Activated naive CD4-positive, alpha-beta T cell treated with anti-CD3 and anti-CD28 coated beads, Interleukin-2, amount 10 ng/mL, durations not matched to agents 7 days and 5 days (primary cell): Measurements from ENCODE around the gene KCTD4.

ENCODE experiments used
- CTCF ChIA-PET: fragments of 350-600 bp; sonication (Branson Sonifier 250); formaldehyde crosslinking; loops from one replicate; lab custom pipeline; 2021; ENCODE audit warnings: antibody characterized with exemption; lab: Charles Lee
- DNase-seq: peaks from one replicate; pipeline ENCODE4 v3.0.0-alpha.2; 2020
- H3K27ac Mint-ChIP-seq: one replicate; pipeline ENCODE4 v1.8.0; 2021; ENCODE audit warnings: mild to moderate bottlenecking, moderate library complexity, mixed read lengths
- H3K27me3 Mint-ChIP-seq: one replicate; pipeline ENCODE4 v1.8.0; 2021; ENCODE audit warnings: mild to moderate bottlenecking, mixed read lengths
- H3K36me3 Mint-ChIP-seq: one replicate; pipeline ENCODE4 v1.8.0; 2021; ENCODE audit warnings: mixed read lengths
- H3K4me1 Mint-ChIP-seq: one replicate; pipeline ENCODE4 v1.8.0; 2021; ENCODE audit warnings: mixed read lengths
- H3K4me3 Mint-ChIP-seq: one replicate; pipeline ENCODE4 v1.8.0; 2021; ENCODE audit warnings: mild to moderate bottlenecking, moderate library complexity, mixed read lengths
- H3K9me3 Mint-ChIP-seq: one replicate; pipeline ENCODE4 v1.8.0; 2021; ENCODE audit warnings: mixed read lengths

KCTD4 gene

DNA sequence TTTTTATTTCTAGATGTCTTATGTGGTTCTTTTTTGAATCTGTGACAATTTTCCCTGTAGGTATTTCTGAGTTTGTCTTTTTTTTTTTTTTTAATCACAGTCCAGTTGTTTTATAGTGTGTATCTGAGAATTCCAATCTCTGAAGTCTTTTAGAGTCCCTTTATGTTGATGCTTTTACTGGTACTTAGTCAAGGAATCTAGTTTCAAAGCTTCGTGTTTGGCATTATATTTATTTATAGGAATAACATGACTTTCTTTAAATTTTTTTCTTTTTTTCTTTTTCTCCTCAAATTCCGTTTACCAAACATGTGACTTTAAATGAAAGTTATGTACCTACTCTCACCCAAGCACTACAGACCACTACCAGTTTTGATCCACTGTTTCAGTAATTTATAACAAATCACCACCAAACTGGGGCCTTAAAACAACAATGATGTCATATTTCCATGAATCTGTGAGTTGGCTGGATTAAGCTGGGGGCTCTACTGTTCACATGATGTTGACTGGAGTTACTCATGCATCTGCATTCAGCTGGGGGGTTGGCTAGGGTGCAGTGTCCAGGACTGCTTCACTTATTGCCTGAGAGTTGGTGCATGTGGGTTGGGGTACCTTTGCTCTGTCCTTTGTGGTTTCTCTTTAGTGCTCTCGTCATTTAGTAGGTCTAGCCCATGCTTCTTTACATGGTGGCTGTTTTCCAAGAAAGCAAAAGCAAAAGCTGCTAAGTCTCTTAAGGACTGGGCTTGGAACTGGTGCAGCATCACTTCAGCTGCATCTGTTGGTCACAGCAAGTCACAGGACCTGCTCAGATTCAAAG lies 22.3 kb downstream of the KCTD4 start:
- H3K36me3 Mint-ChIP-seq, result peaks cover 16% of the 10 kb centered on the region
- H3K9me3 Mint-ChIP-seq, result no peaks in the 10 kb centered on the region
- H3K4me3 Mint-ChIP-seq, result no peak overlapping the region
- no peaks in the 10 kb centered on the region for H3K27me3 Mint-ChIP-seq
- CTCF ChIA-PET, result interaction anchor here (0.6 kb wide), 1 partner anchor 18 kb away, joined by 3 read pairs; no protein-coding TSS in a partner anchor
- H3K4me1 Mint-ChIP-seq, result peaks cover 24% of the 10 kb centered on the region
- DNase-seq, result no peak
- no peak overlapping the region for H3K27ac Mint-ChIP-seq

DNA sequence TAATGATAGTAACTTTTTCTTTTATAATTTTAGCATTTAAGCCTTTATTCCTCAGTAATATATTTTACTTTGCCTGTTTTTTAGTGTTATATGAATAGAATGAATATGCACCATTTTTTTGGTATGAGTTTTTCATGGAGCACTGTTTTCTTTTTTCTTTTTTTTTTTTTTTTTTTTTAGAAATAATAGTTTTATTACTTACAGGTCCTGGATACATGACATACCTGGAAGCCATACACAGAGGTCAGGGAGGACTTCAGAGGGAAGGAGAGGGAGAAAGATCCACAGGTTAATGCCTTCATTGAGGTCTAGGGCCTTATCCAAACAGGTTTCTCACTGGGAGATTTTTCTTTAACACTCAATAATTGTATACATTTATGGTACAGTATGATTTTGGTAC lies 26.4 kb downstream of the KCTD4 start:
- H3K36me3 Mint-ChIP-seq, result peaks cover 21% of the 10 kb centered on the region
- H3K27ac Mint-ChIP-seq, result no peak overlapping the region
- H3K4me1 Mint-ChIP-seq, result peaks cover 10% of the 10 kb centered on the region
- no peak overlapping the region for H3K4me3 Mint-ChIP-seq
- no peaks in the 10 kb centered on the region for H3K9me3 Mint-ChIP-seq
- H3K27me3 Mint-ChIP-seq, result no peaks in the 10 kb centered on the region
- no peak for DNase-seq
- CTCF ChIA-PET, result no interaction called here

GRCh38 chr13:45168555-45168930 lies 32.3 kb downstream of the KCTD4 start:
- H3K36me3 Mint-ChIP-seq, result peaks cover 17% of the 10 kb centered on the region
- CTCF ChIA-PET, result no interaction called here
- no peak overlapping the region for H3K27ac Mint-ChIP-seq
- no peaks in the 10 kb centered on the region for H3K27me3 Mint-ChIP-seq
- DNase-seq, result no peak
- no peaks in the 10 kb centered on the region for H3K9me3 Mint-ChIP-seq
- H3K4me3 Mint-ChIP-seq, result no peak overlapping the region
- H3K4me1 Mint-ChIP-seq, result no peaks in the 10 kb centered on the region

DNA sequence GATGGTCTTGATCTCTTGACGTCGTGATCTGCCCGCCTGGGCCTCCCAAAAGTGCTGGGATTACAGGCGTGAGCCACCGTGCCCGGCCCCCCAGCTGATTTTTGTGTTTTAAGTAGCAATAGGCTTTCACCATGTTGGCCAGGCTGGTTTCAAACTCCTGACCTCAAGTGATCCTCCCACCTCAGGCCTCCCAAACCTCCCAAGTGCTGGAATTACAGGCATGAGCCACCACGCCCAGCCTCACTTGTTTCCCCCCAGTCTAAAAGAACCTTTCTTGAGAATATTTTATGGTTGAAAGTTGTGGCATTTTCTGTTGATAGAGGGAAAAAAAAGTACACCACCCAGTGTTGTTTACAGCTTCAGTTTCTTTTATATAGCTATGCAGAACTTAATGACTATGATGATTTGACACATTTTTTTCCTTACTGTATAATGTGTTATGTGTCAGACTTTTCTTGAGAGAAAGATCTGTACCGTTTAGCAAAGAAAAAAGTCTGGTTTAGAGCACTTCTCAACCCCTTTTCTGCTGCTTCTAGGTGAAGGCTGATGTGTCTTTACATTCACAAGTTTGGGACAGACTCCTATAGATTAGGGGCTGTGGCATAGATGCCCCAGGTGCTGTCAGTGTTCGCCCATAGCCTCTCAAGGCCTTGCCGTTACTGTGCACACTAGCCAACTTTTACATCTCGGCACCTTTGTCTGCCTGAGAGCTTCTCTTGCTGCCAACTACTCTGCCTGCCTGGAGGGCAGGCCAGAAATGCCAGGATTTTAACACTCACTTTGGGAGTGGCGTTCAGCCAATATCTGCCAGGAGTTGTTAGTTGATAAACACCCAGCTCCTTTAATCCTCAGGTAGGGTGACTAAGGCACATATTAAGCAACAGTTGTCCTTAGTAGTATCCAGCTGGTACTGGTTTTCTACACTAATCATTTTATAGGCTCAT lies 33.0 kb downstream of the KCTD4 start:
- Mint-ChIP-seq H3K36me3 (peaks cover 14% of the 10 kb centered on the region), H3K4me3 (no peak overlapping the region), H3K27me3 (no peaks in the 10 kb centered on the region), H3K27ac (no peak overlapping the region), H3K9me3 (no peaks in the 10 kb centered on the region), H3K4me1 (no peaks in the 10 kb centered on the region)
- DNase-seq, result no peak
- CTCF ChIA-PET, result interaction anchor here (0.7 kb wide), 1 partner anchor 184 kb away, joined by 3 read pairs; no protein-coding TSS in a partner anchor

DNA sequence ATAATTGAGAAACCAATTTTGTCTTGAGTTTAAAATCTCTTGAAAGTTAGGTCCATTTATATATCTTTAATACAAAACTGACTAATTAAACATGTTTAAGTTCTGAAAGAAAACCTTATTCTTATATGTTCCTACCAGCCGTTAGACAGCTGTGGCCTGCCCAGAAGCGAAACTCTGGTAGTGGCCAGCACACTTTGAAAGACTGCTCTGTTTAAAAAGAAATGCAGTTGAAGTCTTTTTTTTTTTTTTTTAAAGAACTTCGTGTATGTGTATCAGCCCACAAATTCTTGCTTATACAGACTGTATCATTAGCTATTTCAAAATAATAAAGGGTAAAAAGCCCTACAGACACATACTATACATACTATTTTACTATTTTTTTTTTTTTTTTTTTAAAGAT lies 34.0 kb downstream of the KCTD4 start:
- no peaks in the 10 kb centered on the region for H3K27me3 Mint-ChIP-seq

DNA sequence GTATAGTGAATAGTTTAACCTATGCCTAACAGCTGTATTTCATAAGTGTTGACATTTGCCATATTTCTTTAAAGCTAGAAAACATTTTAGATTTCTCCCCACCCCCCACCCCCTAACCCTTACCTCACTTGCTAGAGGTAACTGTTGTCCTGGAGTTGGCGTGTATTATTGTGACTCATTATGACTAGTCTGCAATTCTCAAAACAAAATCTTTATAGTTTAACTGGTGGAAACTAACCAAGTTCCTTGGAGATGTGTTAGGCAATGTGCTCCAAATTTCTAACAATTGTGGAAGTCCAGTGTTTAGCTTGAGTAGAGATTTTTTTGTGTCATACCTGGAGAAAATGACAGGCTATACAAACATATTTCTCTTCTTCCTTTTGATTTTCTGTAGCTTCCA lies 38.0 kb downstream of the KCTD4 start:
- Mint-ChIP-seq H3K9me3 (no peaks in the 10 kb centered on the region), H3K4me1 (no peaks in the 10 kb centered on the region), H3K27me3 (no peaks in the 10 kb centered on the region), H3K36me3 (peaks cover 29% of the 10 kb centered on the region), H3K4me3 (no peak overlapping the region), H3K27ac (no peak overlapping the region)
- DNase-seq, result no peak
- CTCF ChIA-PET, result interaction anchor here (0.9 kb wide), 1 partner anchor 118 kb away, joined by 3 read pairs; no protein-coding TSS in a partner anchor

More for the DNA sequence above, 34.0 kb downstream of the KCTD4 start:
- Mint-ChIP-seq H3K4me1 (no peaks in the 10 kb centered on the region), H3K27ac (no peak overlapping the region), H3K4me3 (no peak overlapping the region), H3K9me3 (no peaks in the 10 kb centered on the region), H3K36me3 (peaks cover 11% of the 10 kb centered on the region)
- DNase-seq, result no peak
- CTCF ChIA-PET, result interaction anchor here (0.7 kb wide), 1 partner anchor 183 kb away, joined by 3 read pairs; no protein-coding TSS in a partner anchor

GRCh38 chr13:45162194-45162593 lies 38.7 kb downstream of the KCTD4 start:
- peaks cover 32% of the 10 kb centered on the region for H3K36me3 Mint-ChIP-seq
- CTCF ChIA-PET, result interaction anchor here (0.9 kb wide), 1 partner anchor 119 kb away, joined by 3 read pairs; no protein-coding TSS in a partner anchor
- no peak overlapping the region for H3K27ac Mint-ChIP-seq
- no peaks in the 10 kb centered on the region for H3K27me3 Mint-ChIP-seq
- DNase-seq, result no peak
- H3K4me1 Mint-ChIP-seq, result no peaks in the 10 kb centered on the region
- H3K4me3 Mint-ChIP-seq, result no peak overlapping the region
- no peaks in the 10 kb centered on the region for H3K9me3 Mint-ChIP-seq

- Mint-ChIP-seq H3K4me1 (no peaks in the 10 kb centered on the region), H3K9me3 (no peaks in the 10 kb centered on the region), H3K27ac (no peak overlapping the region), H3K36me3 (peaks cover 46% of the 10 kb centered on the region), H3K27me3 (no peaks in the 10 kb centered on the region), H3K4me3 (no peak overlapping the region)
- no peak for DNase-seq
- CTCF ChIA-PET, result no interaction called here
These were observed 44.1 kb downstream of the KCTD4 start for GRCh38 chr13:45156565-45157361.

GRCh38 chr13:45149964-45150363 lies 50.9 kb downstream of the KCTD4 start:
- Mint-ChIP-seq H3K9me3 (no peaks in the 10 kb centered on the region), H3K4me1 (no peaks in the 10 kb centered on the region), H3K27ac (no peak overlapping the region), H3K36me3 (peaks cover 10% of the 10 kb centered on the region), H3K27me3 (no peaks in the 10 kb centered on the region), H3K4me3 (no peak overlapping the region)
- DNase-seq, result no peak
- CTCF ChIA-PET, result no interaction called here

DNA sequence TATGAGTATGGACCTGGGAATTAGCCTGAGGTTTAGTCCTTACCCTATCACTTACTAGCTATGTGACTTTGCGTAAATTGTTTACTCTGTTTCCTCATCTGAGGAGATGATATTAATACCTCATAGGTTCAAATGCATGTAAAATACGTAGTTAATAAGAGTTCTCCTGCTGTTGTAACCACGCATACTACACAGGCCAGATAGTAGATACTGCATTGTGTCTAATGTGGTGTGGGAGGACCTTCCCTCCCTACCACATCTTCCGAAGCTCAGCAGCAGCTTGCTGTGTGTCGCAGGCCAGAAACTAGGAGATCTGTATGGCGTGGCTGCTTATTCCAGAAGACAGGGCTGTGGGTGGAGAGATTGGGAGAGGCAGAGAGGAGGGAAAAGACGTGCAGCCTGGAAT lies 57.5 kb downstream of the KCTD4 start:
- H3K27ac Mint-ChIP-seq, result no peak overlapping the region
- H3K27me3 Mint-ChIP-seq, result no peaks in the 10 kb centered on the region
- no peaks in the 10 kb centered on the region for H3K9me3 Mint-ChIP-seq
- DNase-seq, result no peak
- H3K36me3 Mint-ChIP-seq, result peaks cover 11% of the 10 kb centered on the region
- H3K4me3 Mint-ChIP-seq, result no peak overlapping the region
- no peaks in the 10 kb centered on the region for H3K4me1 Mint-ChIP-seq
- CTCF ChIA-PET, result no interaction called here
